ENCODE measurements around the gene HDAC7. TPM values are rescaled to one million over a fixed set of nuclear protein-coding genes. Genes with fewer than 3 reads are reported as not detected.

HDAC7 gene
- total and polyA plus RNA-seq, 2 of the 13 experiments (the other 11 are each of a cell fraction or from before 2014, with no cell fraction given), result 4.6 to 10.8 TPM

GRCh38 chr12:47758834-47759690 is 60.6 kb downstream of the HDAC7 start, which contains the start of gene RAPGEF3 (continued):
- no peak for TF ChIP-seq PRDM15 (CRISPR knock-in tag; IDR thresholded peaks at IDR 0.05)
- TF ChIP-seq MEIS2 (CRISPR knock-in tag; IDR thresholded peaks at IDR 0.05), result 0 out of 2 replicates have a peak, but pooled peaks have one; percentile 20
- no peak for TF ChIP-seq ZNF781 (CRISPR knock-in tag; IDR thresholded peaks at IDR 0.05; ENCODE audit: borderline replicate concordance, not compliant biosample characterization)
- TF ChIP-seq RNF2 (conservative IDR thresholded peaks at IDR 0.05; ENCODE audit: low read depth), result no peak
- no peak for TF ChIP-seq MTERF4 (CRISPR knock-in tag; IDR thresholded peaks at IDR 0.05)
- TF ChIP-seq ATF1 (CRISPR knock-in tag; IDR thresholded peaks at IDR 0.05), result no peak
- no peak for TF ChIP-seq JARID2 (CRISPR knock-in tag; IDR thresholded peaks at IDR 0.05; ENCODE audit: insufficient replicate concordance)
- no peak for TF ChIP-seq ZSCAN29 (CRISPR knock-in tag; conservative IDR thresholded peaks at IDR 0.05)
- no peak for TF ChIP-seq SNAPC5 (CRISPR knock-in tag; IDR thresholded peaks at IDR 0.05; ENCODE audit: borderline replicate concordance)
- no peak for TF ChIP-seq NCOR1 (IDR thresholded peaks at IDR 0.05; ENCODE audit: borderline replicate concordance, low read length)
- no peak for TF ChIP-seq TAF15 (IDR thresholded peaks at IDR 0.05; ENCODE audit: low read depth, low read length, poor library complexity, severe bottlenecking)
- TF ChIP-seq MAZ (IDR thresholded peaks at IDR 0.05; ENCODE audit: borderline replicate concordance, low read depth, low read length), result peak; percentile 16; the same call in 1 of the 2 replicates
- no peak for TF ChIP-seq MAZ (CRISPR knock-in tag; IDR thresholded peaks at IDR 0.05; ENCODE audit: low read depth)
- TF ChIP-seq ZNF749 (CRISPR knock-in tag; IDR thresholded peaks at IDR 0.05; ENCODE audit: borderline replicate concordance), result no peak
- no peak for TF ChIP-seq CCDC6 (CRISPR knock-in tag; IDR thresholded peaks at IDR 0.05)
- TF ChIP-seq HIVEP1 (CRISPR knock-in tag; IDR thresholded peaks at IDR 0.05), result peak; percentile 61; the same call in 1 of the 2 replicates
- no peak for TF ChIP-seq ZNF598 (CRISPR knock-in tag; IDR thresholded peaks at IDR 0.05; ENCODE audit: borderline replicate concordance)
- TF ChIP-seq ZNF350 (CRISPR knock-in tag; IDR thresholded peaks at IDR 0.05; ENCODE audit: borderline replicate concordance, low read depth), result 0 out of 2 replicates have a peak, but pooled peaks have one; percentile 31
- TF ChIP-seq HMGA1 (CRISPR knock-in tag; conservative IDR thresholded peaks at IDR 0.05), result no peak
- no peak for TF ChIP-seq HHEX (CRISPR knock-in tag; IDR thresholded peaks at IDR 0.05)
- TF ChIP-seq PPARG (CRISPR knock-in tag; conservative IDR thresholded peaks at IDR 0.05), result no peak
- TF ChIP-seq ZBTB1 (CRISPR knock-in tag; IDR thresholded peaks at IDR 0.05; ENCODE audit: borderline replicate concordance), result no peak
- no peak for TF ChIP-seq AKAP8 (CRISPR knock-in tag; IDR thresholded peaks at IDR 0.05)
- no peak for TF ChIP-seq JDP2 (CRISPR knock-in tag; IDR thresholded peaks at IDR 0.05; ENCODE audit: borderline replicate concordance)
- TF ChIP-seq HNRNPLL (IDR thresholded peaks at IDR 0.05; ENCODE audit: low read depth, low read length, poor library complexity, severe bottlenecking), result peak; percentile 57

Data from HepG2 (cell line).